Smooth muscle cell (in vitro differentiated cells): ENCODE results near the gene AP2A1. TPM values are rescaled to one million over a fixed set of nuclear protein-coding genes. Genes with fewer than 3 reads are reported as not detected.

Source experiments
- DNase-seq: peaks from one replicate; lab custom pipeline; 2025; ENCODE audit not compliant: unreplicated experiment; lab: John Stamatoyannopoulos, UW
- H2AFZ ChIP-seq: fragments of 200-600 bp; sonication (generic); 2 replicates; pipeline ENCODE4 v1.6.0; 2016; ENCODE audit warnings: antibody characterized with exemption, low read depth, mild to moderate bottlenecking
- H3F3A ChIP-seq: fragments of 200-600 bp; sonication (generic); 2 replicates; pipeline ENCODE4 v1.6.0; 2017; ENCODE audit warnings: antibody characterized with exemption, low read depth
- H3K27ac ChIP-seq: fragments of 200-600 bp; sonication (generic); 2 replicates; pipeline ENCODE4 v1.5.1; 2016; ENCODE audit warnings: low read depth, mild to moderate bottlenecking
- H3K27me3 ChIP-seq: fragments of 200-600 bp; sonication (generic); 2 replicates; pipeline ENCODE4 v1.6.1; 2016; ENCODE audit warnings: low read depth, mild to moderate bottlenecking
- H3K36me3 ChIP-seq: fragments of 200-600 bp; sonication (generic); 2 replicates; pipeline ENCODE4 v1.5.1; 2016; ENCODE audit warnings: low read depth
- H3K4me1 ChIP-seq: fragments of 200-600 bp; sonication (generic); 2 replicates; pipeline ENCODE4 v1.5.1; 2016; ENCODE audit warnings: low read depth
- H3K4me2 ChIP-seq: fragments of 200-600 bp; sonication (generic); 2 replicates; pipeline ENCODE4 v1.6.0; 2016; ENCODE audit warnings: mild to moderate bottlenecking
- H3K4me3 ChIP-seq: fragments of 200-600 bp; sonication (generic); 2 replicates; pipeline ENCODE4 v1.5.1; 2016; ENCODE audit warnings: mild to moderate bottlenecking
- H3K79me2 ChIP-seq: fragments of 200-600 bp; sonication (generic); 2 replicates; pipeline ENCODE4 v1.6.0; 2016; ENCODE audit warnings: low read depth, mild to moderate bottlenecking
- H3K9ac ChIP-seq: fragments of 200-600 bp; sonication (generic); 2 replicates; pipeline ENCODE4 v1.6.0; 2016; ENCODE audit warnings: low read depth
- H3K9me3 ChIP-seq: fragments of 200-600 bp; sonication (generic); replicated peaks from 2 replicates; pipeline ENCODE4 v1.5.1; 2016; ENCODE audit warnings: low read depth
- H4K20me1 ChIP-seq: fragments of 200-600 bp; sonication (generic); 2 replicates; pipeline ENCODE4 v1.6.0; 2016; ENCODE audit warnings: low read depth
- CTCF ChIP-seq: fragments of 200-600 bp; sonication (generic); IDR thresholded peaks from 2 replicates; pipeline ENCODE4 v1.5.1; 2017; ENCODE audit warnings: borderline replicate concordance, mild to moderate bottlenecking, antibody characterized with exemption; ENCODE audit not compliant: insufficient read depth, poor library complexity, severe bottlenecking
- WGBS: methylation state at CpG from one replicate; pipeline ENCODE4 v1.1.7; 2016; ENCODE audit warnings: low lambda C conversion rate; 5-methylcytosine and 5-hydroxymethylcytosine counted together
- polyA plus RNA-seq: library from polyadenylated mRNA; unstranded; fragments of >200 nt; fragmentation: Nextera tagmentation; extraction: Ambion mirVana; gene quantifications from 2 replicates; pipeline ENCODE4 v1.2.1, GENCODE V29; 2016
- total RNA-seq: library from RNA; depleted of rRNA; stranded (reverse); fragments of >200 nt; gene quantifications from 2 replicates; pipeline ENCODE4 v1.2.3, GENCODE V29; 2014

Gene AP2A1
- total and polyA plus RNA-seq, 2 experiments from 2014 or later: 57.7 to 65.2 TPM

- Histone ChIP-seq H3K9me3 (no peaks in the 10 kb centered on the region), H3K4me1 (no peaks in the 10 kb centered on the region)
Observed at GRCh38 chr19:49799271-49799797, 32.5 kb downstream of the AP2A1 start.

GRCh38 chr19:49799798-49800376 lies 33.1 kb downstream of the AP2A1 start:
- H3F3A ChIP-seq: no peaks in the 10 kb centered on the region
- no peak for DNase-seq
- H2AFZ ChIP-seq: no peak overlapping the region
- H3K9ac ChIP-seq: no peak overlapping the region
- no peaks in the 10 kb centered on the region for H3K36me3 ChIP-seq
- no peaks in the 10 kb centered on the region for H3K9me3 ChIP-seq
- TF ChIP-seq CTCF: peak; percentile 7
- no peaks in the 10 kb centered on the region for H4K20me1 ChIP-seq
- WGBS: 97% methylated on average over 25 of the region's 25 CpGs
- no peaks in the 10 kb centered on the region for H3K4me1 ChIP-seq
- H3K27me3 ChIP-seq: no peaks in the 10 kb centered on the region
- H3K27ac ChIP-seq: no peak overlapping the region
- no peaks in the 10 kb centered on the region for H3K79me2 ChIP-seq
- H3K4me3 ChIP-seq: no peak overlapping the region
- no peak overlapping the region for H3K4me2 ChIP-seq

More at GRCh38 chr19:49799271-49799797, 32.5 kb downstream of the AP2A1 start:
- no peak overlapping the region for H3K27ac ChIP-seq
- H3K9ac ChIP-seq: no peak overlapping the region
- H3F3A ChIP-seq: no peaks in the 10 kb centered on the region
- H3K4me3 ChIP-seq: no peak overlapping the region
- H4K20me1 ChIP-seq: no peaks in the 10 kb centered on the region
- DNase-seq: no peak
- H3K79me2 ChIP-seq: no peaks in the 10 kb centered on the region
- WGBS: 96% methylated on average over 24 of the region's 28 CpGs
- TF ChIP-seq CTCF: no peak
- no peaks in the 10 kb centered on the region for H3K27me3 ChIP-seq
- H2AFZ ChIP-seq: no peak overlapping the region
- no peaks in the 10 kb centered on the region for H3K36me3 ChIP-seq
- H3K4me2 ChIP-seq: no peak overlapping the region

- H3K27ac ChIP-seq: no peak overlapping the region
- no peaks in the 10 kb centered on the region for H3K27me3 ChIP-seq
- no peak for TF ChIP-seq CTCF
- H3K9ac ChIP-seq: no peak overlapping the region
- no peaks in the 10 kb centered on the region for H3K4me1 ChIP-seq
- no peaks in the 10 kb centered on the region for H3F3A ChIP-seq
- no peaks in the 10 kb centered on the region for H3K79me2 ChIP-seq
- no peak overlapping the region for H3K4me3 ChIP-seq
- H2AFZ ChIP-seq: no peak overlapping the region
- H4K20me1 ChIP-seq: no peaks in the 10 kb centered on the region
- DNase-seq: no peak
- no peaks in the 10 kb centered on the region for H3K9me3 ChIP-seq
- no peak overlapping the region for H3K4me2 ChIP-seq
- H3K36me3 ChIP-seq: no peaks in the 10 kb centered on the region
- WGBS: 98% methylated on average over 10 of the region's 10 CpGs
Observed at GRCh38 chr19:49800771-49801170, 34.0 kb downstream of the AP2A1 start.

- H2AFZ ChIP-seq: no peak overlapping the region
- no peaks in the 10 kb centered on the region for H3K79me2 ChIP-seq
- WGBS: 97% methylated on average over 30 of the region's 32 CpGs
- no peak overlapping the region for H3K4me3 ChIP-seq
- H3K27me3 ChIP-seq: no peaks in the 10 kb centered on the region
- H3K4me1 ChIP-seq: no peaks in the 10 kb centered on the region
- no peaks in the 10 kb centered on the region for H3F3A ChIP-seq
- no peaks in the 10 kb centered on the region for H4K20me1 ChIP-seq
- no peak overlapping the region for H3K4me2 ChIP-seq
- H3K36me3 ChIP-seq: no peaks in the 10 kb centered on the region
- DNase-seq: no peak
- no peak overlapping the region for H3K9ac ChIP-seq
- H3K9me3 ChIP-seq: no peaks in the 10 kb centered on the region
- TF ChIP-seq CTCF: no peak
- no peak overlapping the region for H3K27ac ChIP-seq
Observed at GRCh38 chr19:49801401-49801888, 34.6 kb downstream of the AP2A1 start.
